Measurements from ENCODE around the gene RAB3C.
"Not testable (repeated sequence)": the region's sequence is repeated elsewhere in the genome, so short reads cannot be mapped to it uniquely, and the experiment has no call there.

The RAB3C gene

GRCh38 chr5:58680503-58680902 is 97.6 kb downstream of the RAB3C start:
- no peak for DNase-seq

GRCh38 chr5:58681943-58682342 is 99.1 kb downstream of the RAB3C start:
- no peak for DNase-seq

- no peak for DNase-seq
Measured at GRCh38 chr5:58683567-58683966, 100.7 kb downstream of the RAB3C start.

GRCh38 chr5:58687079-58687478 is 104.2 kb downstream of the RAB3C start:
- no peak for DNase-seq

GRCh38 chr5:58687595-58687994 is 104.7 kb downstream of the RAB3C start:
- DNase-seq, result no peak

- not testable (repeated sequence) for DNase-seq
Measured at GRCh38 chr5:58699088-58699761, 116.3 kb downstream of the RAB3C start.

GRCh38 chr5:58699762-58700118 is 116.9 kb downstream of the RAB3C start:
- no peak for DNase-seq

GRCh38 chr5:58703925-58704555 is 121.2 kb downstream of the RAB3C start:
- no peak for DNase-seq

GRCh38 chr5:58706736-58707135 is 123.9 kb downstream of the RAB3C start:
- no peak for DNase-seq

- no peak for DNase-seq
Measured at GRCh38 chr5:58708456-58708855, 125.6 kb downstream of the RAB3C start.

GRCh38 chr5:58710425-58710824 is 127.5 kb downstream of the RAB3C start:
- not testable (repeated sequence) for DNase-seq

GRCh38 chr5:58710871-58711270 is 128.0 kb downstream of the RAB3C start:
- no peak for DNase-seq

GRCh38 chr5:58711965-58712364 is 129.1 kb downstream of the RAB3C start:
- DNase-seq, result no peak

- no peak for DNase-seq
Measured at GRCh38 chr5:58714046-58714445, 131.2 kb downstream of the RAB3C start.

- no peak for DNase-seq
Measured at GRCh38 chr5:58715997-58716656, 133.3 kb downstream of the RAB3C start.

- no peak for DNase-seq
Measured at GRCh38 chr5:58716713-58717112, 133.8 kb downstream of the RAB3C start.

GRCh38 chr5:58717303-58718007 is 134.6 kb downstream of the RAB3C start:
- no peak for DNase-seq

GRCh38 chr5:58718269-58718978 is 135.5 kb downstream of the RAB3C start:
- no peak for DNase-seq

- DNase-seq, result no peak
Measured at GRCh38 chr5:58722160-58722559, 139.3 kb downstream of the RAB3C start.

- DNase-seq, result no peak
Measured at GRCh38 chr5:58724992-58725391, 142.1 kb downstream of the RAB3C start.

GRCh38 chr5:58731641-58732040 is 148.8 kb downstream of the RAB3C start:
- DNase-seq, result no peak

- no peak for DNase-seq
Measured at GRCh38 chr5:58735637-58736036, 152.8 kb downstream of the RAB3C start.

- no peak for DNase-seq
Measured at GRCh38 chr5:58736214-58736613, 153.3 kb downstream of the RAB3C start.

Data from fibroblast of upper back skin (primary cell).